DMS153 treated with DMSO at 0.1 percent for 48 hours (cell line): ENCODE measurements around the gene TMEM260.
"Not testable (repeated sequence)": the region's sequence is repeated elsewhere in the genome, so short reads cannot be mapped to it uniquely, and the experiment has no call there.

Source experiments
- DNase-seq: peaks from one replicate; lab custom pipeline; 2025; ENCODE audit not compliant: unreplicated experiment; lab: John Stamatoyannopoulos, UW

The TMEM260 gene

GRCh38 chr14:56666716-56667115 lies 87.1 kb downstream of the TMEM260 start:
- no peak for DNase-seq

- DNase-seq: not testable (repeated sequence)
Observed at GRCh38 chr14:56667290-56667689, 87.7 kb downstream of the TMEM260 start.

GRCh38 chr14:56676042-56676441 lies 96.4 kb downstream of the TMEM260 start:
- no peak for DNase-seq

GRCh38 chr14:56678838-56679237 lies 99.2 kb downstream of the TMEM260 start:
- DNase-seq: no peak

- peak; percentile 54 for DNase-seq
Observed at GRCh38 chr14:56686416-56686815, 106.8 kb downstream of the TMEM260 start.

GRCh38 chr14:56687123-56687522 lies 107.5 kb downstream of the TMEM260 start:
- no peak for DNase-seq

GRCh38 chr14:56694609-56695008 lies 115.0 kb downstream of the TMEM260 start:
- DNase-seq: no peak

- DNase-seq: not testable (repeated sequence)
Observed at GRCh38 chr14:56695216-56695615, 115.6 kb downstream of the TMEM260 start.
